Measurements from ENCODE around the gene RASGRF1.
"Not testable (repeated sequence)": the region's sequence is repeated elsewhere in the genome, so short reads cannot be mapped to it uniquely, and the experiment has no call there.

Gene RASGRF1

GRCh38 chr15:79090487-79091203 lies at the start of gene RASGRF1:
Gene RASGRF1, minus strand, starts transcription at chr15:79090780. Its CDS starts 282 bp downstream, at chr15:79090498.
- DNase-seq (ENCODE audit: low read depth): no peak

- DNase-seq (ENCODE audit: low read depth): no peak
These were observed 46.0 kb upstream of the RASGRF1 start for GRCh38 chr15:79136434-79137046.

GRCh38 chr15:79133309-79133708 lies 42.7 kb upstream of the RASGRF1 start:
- no peak for DNase-seq (ENCODE audit: low read depth)

- DNase-seq (ENCODE audit: low read depth): no peak
These were observed 42.2 kb upstream of the RASGRF1 start for GRCh38 chr15:79132770-79133169.

- DNase-seq (ENCODE audit: low read depth): no peak
These were observed 41.8 kb upstream of the RASGRF1 start for GRCh38 chr15:79132361-79132760.

GRCh38 chr15:79130535-79131130 lies 40.1 kb upstream of the RASGRF1 start:
- DNase-seq (ENCODE audit: low read depth): no peak

- no peak for DNase-seq (ENCODE audit: low read depth)
These were observed 38.7 kb upstream of the RASGRF1 start for GRCh38 chr15:79129235-79129634.

- DNase-seq (ENCODE audit: low read depth): no peak
These were observed 38.0 kb upstream of the RASGRF1 start for GRCh38 chr15:79128556-79128955.

GRCh38 chr15:79124388-79124787 lies 33.8 kb upstream of the RASGRF1 start:
- DNase-seq (ENCODE audit: low read depth): no peak

GRCh38 chr15:79122991-79123390 lies 32.4 kb upstream of the RASGRF1 start:
- no peak for DNase-seq (ENCODE audit: low read depth)

- no peak for DNase-seq (ENCODE audit: low read depth)
These were observed 31.8 kb upstream of the RASGRF1 start for GRCh38 chr15:79122391-79122790.

GRCh38 chr15:79121571-79121970 lies 31.0 kb upstream of the RASGRF1 start:
- DNase-seq (ENCODE audit: low read depth): no peak

- no peak for DNase-seq (ENCODE audit: low read depth)
These were observed 27.0 kb upstream of the RASGRF1 start for GRCh38 chr15:79117442-79118204.

GRCh38 chr15:79116771-79117170 lies 26.2 kb upstream of the RASGRF1 start:
- DNase-seq (ENCODE audit: low read depth): no peak

GRCh38 chr15:79115986-79116665 lies 25.5 kb upstream of the RASGRF1 start:
- no peak for DNase-seq (ENCODE audit: low read depth)

- DNase-seq (ENCODE audit: low read depth): no peak
These were observed 23.3 kb upstream of the RASGRF1 start for GRCh38 chr15:79113831-79114230.

- DNase-seq (ENCODE audit: low read depth): not testable (repeated sequence)
These were observed 20.8 kb upstream of the RASGRF1 start for GRCh38 chr15:79111404-79111803.

GRCh38 chr15:79105141-79105540 lies 14.6 kb upstream of the RASGRF1 start:
- no peak for DNase-seq (ENCODE audit: low read depth)

GRCh38 chr15:79102595-79102994 lies 12.0 kb upstream of the RASGRF1 start:
- DNase-seq (ENCODE audit: low read depth): no peak

GRCh38 chr15:79101866-79102581 lies 11.4 kb upstream of the RASGRF1 start:
- no peak for DNase-seq (ENCODE audit: low read depth)

- no peak for DNase-seq (ENCODE audit: low read depth)
These were observed 9.1 kb upstream of the RASGRF1 start for GRCh38 chr15:79099692-79100091.

All from stimulated activated CD8-positive, alpha-beta memory T cell treated with anti-CD3 and anti-CD28 coated beads, Interleukin-15, amount 100 ng/mL, for 24 hours (primary cell).